ENCODE results near the gene NDUFB11.
"Not testable (repeated sequence)": the region's sequence is repeated elsewhere in the genome, so short reads cannot be mapped to it uniquely, and the experiment has no call there.

Gene NDUFB11

GRCh38 chrX:47146121-47146935, 1.8 kb upstream of the NDUFB11 start:
- DNase-seq (ENCODE audit: low read depth) = no peak

GRCh38 chrX:47145395-47146120, 1.1 kb upstream of the NDUFB11 start:
- no peak for DNase-seq (ENCODE audit: low read depth)

- no peak for DNase-seq (ENCODE audit: low read depth)
Measured at GRCh38 chrX:47143894-47144625, 442 bp downstream of the NDUFB11 start.

GRCh38 chrX:47138171-47138570, 6.3 kb downstream of the NDUFB11 start:
- no peak for DNase-seq (ENCODE audit: low read depth)

GRCh38 chrX:47135650-47136049, 8.9 kb downstream of the NDUFB11 start:
- not testable (repeated sequence) for DNase-seq (ENCODE audit: low read depth)

- DNase-seq (ENCODE audit: low read depth) = no peak
Measured at GRCh38 chrX:47133493-47133892, 11.0 kb downstream of the NDUFB11 start.

GRCh38 chrX:47129899-47130358, 14.6 kb downstream of the NDUFB11 start:
- DNase-seq (ENCODE audit: low read depth) = no peak

- DNase-seq (ENCODE audit: low read depth) = peak; percentile 70
Measured at GRCh38 chrX:47129157-47129898, 15.2 kb downstream of the NDUFB11 start.

GRCh38 chrX:47124466-47124865, 20.0 kb downstream of the NDUFB11 start:
- DNase-seq (ENCODE audit: low read depth) = not testable (repeated sequence)

GRCh38 chrX:47116551-47117110, 27.9 kb downstream of the NDUFB11 start:
- DNase-seq (ENCODE audit: low read depth) = not testable (repeated sequence)

GRCh38 chrX:47112316-47112954, 32.1 kb downstream of the NDUFB11 start:
- DNase-seq (ENCODE audit: low read depth) = no peak

- not testable (repeated sequence) for DNase-seq (ENCODE audit: low read depth)
Measured at GRCh38 chrX:47110936-47111615, 33.4 kb downstream of the NDUFB11 start.

- DNase-seq (ENCODE audit: low read depth) = no peak
Measured at GRCh38 chrX:47101206-47101605, 43.3 kb downstream of the NDUFB11 start.

GRCh38 chrX:47098338-47099094, 46.0 kb downstream of the NDUFB11 start:
- no peak for DNase-seq (ENCODE audit: low read depth)

- DNase-seq (ENCODE audit: low read depth) = no peak
Measured at GRCh38 chrX:47097018-47097417, 47.5 kb downstream of the NDUFB11 start.

- DNase-seq (ENCODE audit: low read depth) = no peak
Measured at GRCh38 chrX:47093860-47094259, 50.6 kb downstream of the NDUFB11 start.

GRCh38 chrX:47093248-47093647, 51.3 kb downstream of the NDUFB11 start:
- no peak for DNase-seq (ENCODE audit: low read depth)

Measured in stimulated activated CD8-positive, alpha-beta memory T cell treated with anti-CD3 and anti-CD28 coated beads, Interleukin-12 subunit alpha, Interleukin-12 subunit beta, amount 100 ng/mL, for 1 hour (primary cell).